K562 (cell line): ENCODE data around the gene SOX18. TPM values are rescaled to one million over a fixed set of nuclear protein-coding genes. Genes with fewer than 3 reads are reported as not detected.

ENCODE experiments used
- ATAC-seq: fragments of 200-7000 bp; cut with Tn5 transposase; 3 replicates; pipeline ENCODE4 v1.9.1; 2020; ENCODE audit warnings: moderate library complexity
- BruUV-seq: library from RNA; stranded (reverse); fragments of 400-500 nt; replicated peaks from 2 replicates; lab custom pipeline; 2021; lab: Mats Ljungman, UMichigan
- CTCF ChIA-PET: fragments of 300-600 bp; formaldehyde crosslinking; extraction: SDS; loops from one replicate; lab custom pipeline; 2021; ENCODE audit warnings: low intra/inter-chr PET ratio; lab: Yijun Ruan, JAX
- POLR2A ChIA-PET: fragments of 300-600, 350-650 bp; sonication (Branson Sonifier 250); formaldehyde crosslinking; extraction: SDS; loops from one replicate; lab custom pipeline; 2021; ENCODE audit warnings: antibody characterized with exemption, inconsistent platforms; lab: Yijun Ruan, JAX
- DNase-seq, 4 experiments: peaks; one replicate each; pipeline versions ENCODE4 v3.0.0 to v3.0.0-alpha.2; 2011 to 2018; ENCODE audit warnings: low spot score in 3 of 4, mixed read lengths in 3 of 4; ENCODE audit errors: extremely low read depth in 1 of 4
- FAIRE-seq: peaks from 2 replicates; lab custom pipeline; 2011; peaks lifted over from hg19 to GRCh38; lab: Jason Lieb, UNC
- H2AFZ ChIP-seq: 2 replicates; pipeline ENCODE4 v1.6.0; 2011; ENCODE audit warnings: low read depth, low read length, control low read depth, inconsistent platforms
- H3K27ac ChIP-seq: fragments of 200-600 bp; 3 replicates; pipeline ENCODE4 v1.8.0; 2011; ENCODE audit warnings: low read depth, mild to moderate bottlenecking, control low read depth, inconsistent platforms, low read length, moderate library complexity, mixed read lengths; ENCODE audit errors: extremely low read depth
- H3K27me3 ChIP-seq, 2 experiments: fragments of 300-600 bp in 1 of 2; 2 replicates in 1 of 2; 3 replicates in 1 of 2; pipeline versions ENCODE4 v1.6.0 to v1.8.0; 2011; ENCODE audit warnings: inconsistent platforms in 2 of 2, low read length in 2 of 2, mild to moderate bottlenecking in 1 of 2, mixed read lengths in 1 of 2, moderate library complexity in 1 of 2; ENCODE audit not compliant: control insufficient read depth in 2 of 2, insufficient read depth in 2 of 2
- H3K36me3 ChIP-seq: fragments of 300-600 bp; 3 replicates; pipeline ENCODE4 v1.8.0; 2011; ENCODE audit warnings: mild to moderate bottlenecking, low read length, inconsistent platforms; ENCODE audit not compliant: control insufficient read depth, insufficient read depth
- H3K4me1 ChIP-seq, 2 experiments: fragments of 200-600 bp in 1 of 2; replicated peaks in 1 of 2; 2 replicates in 1 of 2; 3 replicates in 1 of 2; pipeline versions ENCODE4 v1.5.1 to v1.8.0; 2011; ENCODE audit warnings: inconsistent platforms in 2 of 2, low read length in 2 of 2, mild to moderate bottlenecking in 1 of 2, mixed read lengths in 1 of 2, moderate library complexity in 1 of 2; ENCODE audit not compliant: control insufficient read depth in 2 of 2, insufficient read depth in 2 of 2
- H3K4me2 ChIP-seq: 2 replicates; pipeline ENCODE4 v1.6.1; 2011; ENCODE audit warnings: low read length, control low read depth, inconsistent platforms, mixed read lengths; ENCODE audit not compliant: insufficient read depth
- H3K4me3 ChIP-seq: fragments of 200-600 bp; sonication (generic), shearing (Covaris generic); 2 replicates; pipeline ENCODE4 v1.5.1; 2016; ENCODE audit warnings: control low read depth, inconsistent platforms
- H3K79me2 ChIP-seq: fragments of 200-600 bp; 3 replicates; pipeline ENCODE4 v1.8.0; 2011; ENCODE audit warnings: low read length, inconsistent platforms; ENCODE audit not compliant: control insufficient read depth, insufficient read depth
- H3K9ac ChIP-seq, 2 experiments: 2 replicates each; pipeline versions ENCODE4 v1.6.0 to v1.6.1; 2011; ENCODE audit warnings: low read depth in 2 of 2, low read length in 2 of 2, control low read depth in 1 of 2, inconsistent platforms in 1 of 2, mild to moderate bottlenecking in 1 of 2, mixed read lengths in 1 of 2; ENCODE audit not compliant: insufficient read depth in 1 of 2
- H3K9me1 ChIP-seq: one replicate; pipeline ENCODE4 v1.6.0; 2011; ENCODE audit warnings: inconsistent platforms, mild to moderate bottlenecking, low read length, moderate library complexity; ENCODE audit not compliant: control insufficient read depth, insufficient read depth
- H3K9me3 ChIP-seq: replicated peaks from 2 replicates; pipeline ENCODE4 v1.5.1; 2011; ENCODE audit warnings: low read depth, low read length, inconsistent platforms; ENCODE audit not compliant: control insufficient read depth, insufficient read depth
- H4K20me1 ChIP-seq: replicated peaks from 2 replicates; pipeline ENCODE4 v1.6.1; 2011; ENCODE audit warnings: low read length, inconsistent platforms, mixed read lengths; ENCODE audit not compliant: control insufficient read depth, insufficient read depth
- ATF1 ChIP-seq, 2 experiments: fragments of 450-650 bp in 1 of 2; IDR thresholded peaks; 2 replicates each; pipeline ENCODE4 v1.6.1; 2016; ENCODE audit warnings: missing compliant biosample characterization in 1 of 2, missing genetic modification characterization in 1 of 2
- ELF1 ChIP-seq: fragments of 200-800 bp; sonication (Bioruptor generic); IDR thresholded peaks from 2 replicates; pipeline ENCODE4 v1.6.1; 2016; ENCODE audit warnings: missing genetic modification characterization, missing compliant biosample characterization
- HDAC6 ChIP-seq: IDR thresholded peaks from 2 replicates; pipeline ENCODE4 v1.6.1; 2012; ENCODE audit warnings: low read depth, mild to moderate bottlenecking, control low read depth, inconsistent platforms, low read length, moderate library complexity
- SPI1 ChIP-seq: IDR thresholded peaks from 2 replicates; pipeline ENCODE4 v1.6.1; 2011; ENCODE audit warnings: low read depth, low read length, control low read depth, borderline replicate concordance
- ZNF253 ChIP-seq: fragments of 250-450 bp; sonication (Bioruptor Pico); conservative IDR thresholded peaks from 2 replicates; pipeline ENCODE4 v1.6.1; 2021; ENCODE audit warnings: mild to moderate bottlenecking
- WGBS: fragments of 100-300 bp; shearing (Covaris generic); methylation state at CpG from one replicate; pipeline ENCODE4 v1.1.6; 2016; ENCODE audit warnings: low coverage, mixed read lengths; ENCODE audit not compliant: insufficient coverage; ENCODE audit errors: missing lambda C conversion rate; 5-methylcytosine and 5-hydroxymethylcytosine counted together
- in situ Hi-C: fragments of 300-500 bp; cut with MboI; formaldehyde crosslinking; loops from 4 replicates; pipeline ENCODE4 v1.15.0; 2018; ENCODE audit warnings: inconsistent platforms, mixed read lengths
- intact Hi-C: fragments of 100-400 bp; cut with micrococcal nuclease; formaldehyde crosslinking; loops from 2 replicates; pipeline ENCODE4 v1.14.2; 2022
- polyA plus RNA-seq, 8 experiments: library from polyadenylated mRNA; depleted of rRNA in 4 of 8; stranded (reverse) in 5 of 8; unstranded in 3 of 8; fragments of >200 nt; fragmentation: Nextera tagmentation in 2 of 8; fragmentation: Illumina TruSeq in 1 of 8; extraction: Ambion mirVana in 2 of 8; extraction: Trizol in 1 of 8; gene quantifications; 2 replicates each; pipeline versions ENCODE4 v1.2.1 to v1.2.3, GENCODE V29; 2011 to 2014; ENCODE audit warnings: inconsistent platforms in 1 of 8, missing spikeins in 1 of 8
- total RNA-seq, 7 experiments: library from RNA; depleted of rRNA in 6 of 7; stranded (reverse); fragments of >200 nt in 6 of 7; fragmentation: Illumina TruSeq in 2 of 7; extraction: Trizol in 2 of 7; gene quantifications; 2 replicates each; pipeline versions ENCODE4 v1.2.1 to v1.2.3, GENCODE V29; 2011 to 2021; ENCODE audit warnings: low replicate concordance in 1 of 7
- TF ChIP-seq, protein P1 (sequence below): fragments of 450-650 bp; IDR thresholded peaks from 2 replicates; pipeline ENCODE4 v1.6.1; 2016

Gene SOX18
- total and polyA plus RNA-seq, 9 of the 15 experiments (the other 6 are each of a cell fraction or from before 2014, with no cell fraction given) = 0.15 to 19.8 (median 0.33) TPM

DNA sequence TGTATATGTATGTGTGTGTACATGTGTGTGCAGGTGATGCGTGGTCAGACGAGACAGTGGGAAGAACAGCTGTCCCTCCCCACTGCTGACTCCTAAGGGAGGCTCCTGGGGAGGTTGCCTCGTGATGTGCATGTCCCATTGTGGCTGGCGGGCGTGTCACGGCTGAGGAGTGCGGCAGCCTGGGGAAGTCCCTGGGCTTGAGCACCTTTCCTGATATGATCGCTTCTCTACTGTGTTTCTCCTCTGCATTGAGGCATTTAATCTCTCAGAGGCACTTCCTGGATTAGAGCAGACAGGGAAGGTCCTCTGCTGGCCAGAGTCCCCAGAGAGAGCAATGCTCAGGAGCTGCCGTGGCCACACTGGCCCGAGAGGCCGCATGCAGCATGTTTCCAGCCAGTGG is 46.5 kb upstream of the SOX18 start:
- TF ChIP-seq SPI1 = 0 out of 2 replicates have a peak, but pooled peaks have one; percentile 3
- peak; percentile 61 for TF ChIP-seq ELF1 (tag)
- no peak for TF ChIP-seq ZNF253
- Histone ChIP-seq H3K4me3 (no peak overlapping the region), H3K36me3 (no peaks in the 10 kb centered on the region), H3K27me3 (peaks cover 14 to 35% of the 10 kb centered on the region in 2 experiments; a peak in 4 of 5 replicates), H3K9me3 (no peaks in the 10 kb centered on the region), H3K9ac (no peak overlapping the region), H3K9me1 (no peaks in the 10 kb centered on the region), H3K4me2 (no peak overlapping the region), H3K79me2 (no peaks in the 10 kb centered on the region), H3K4me1 (peaks cover 0 to 27% of the 10 kb centered on the region in 2 experiments; a peak in 2 of 5 replicates), H4K20me1 (no peaks in the 10 kb centered on the region), H3K27ac (no peak overlapping the region), H2AFZ (no peak overlapping the region)
- intact Hi-C loops = no loop called here
- ATAC-seq (no peak; the same call in 1 of the 3 replicates), DNase-seq (no peak), FAIRE-seq (no peak)
- in situ Hi-C loops = no loop called here
- ChIA-PET POLR2A (interaction anchor here (0.9 kb wide), 1 partner anchor 140 kb away, joined by 3 read pairs; the partner anchor contains the start of gene UCKL1), CTCF (no interaction called here)
- no TSS peak for BruUV-seq
- 5% methylated on average over 9 of the region's 11 CpGs for WGBS

DNA sequence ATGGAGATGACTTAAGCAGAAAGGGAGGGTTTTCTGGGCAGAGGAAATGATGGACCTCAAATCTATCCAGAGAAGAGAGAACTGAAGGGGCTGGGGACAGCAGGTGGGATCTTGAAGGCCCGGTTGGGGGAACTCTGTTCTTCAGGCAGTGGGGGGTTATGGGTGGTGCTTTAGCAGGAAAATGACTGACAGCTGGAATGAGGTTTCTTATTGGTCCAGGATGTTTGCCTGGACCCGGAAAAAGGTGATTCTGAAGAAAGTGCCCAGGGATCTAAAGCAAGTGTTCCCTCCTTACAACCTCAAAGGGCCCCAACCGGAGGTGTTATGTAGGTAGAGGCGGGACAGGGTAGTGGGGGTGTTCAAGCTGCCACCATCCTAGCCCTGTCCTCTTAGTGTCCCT is 46.0 kb upstream of the SOX18 start:
- H3K27me3 ChIP-seq = peaks cover 11 to 30% of the 10 kb centered on the region in 2 experiments; a peak in 4 of 5 replicates
- TF ChIP-seq HDAC6 (no peak), ATF1 (CRISPR knock-in tag; IDR thresholded peaks at IDR 0.05) (no peak), ATF1 (tag; IDR thresholded peaks at IDR 0.05) (no peak)
- TF ChIP-seq, protein P1, sequence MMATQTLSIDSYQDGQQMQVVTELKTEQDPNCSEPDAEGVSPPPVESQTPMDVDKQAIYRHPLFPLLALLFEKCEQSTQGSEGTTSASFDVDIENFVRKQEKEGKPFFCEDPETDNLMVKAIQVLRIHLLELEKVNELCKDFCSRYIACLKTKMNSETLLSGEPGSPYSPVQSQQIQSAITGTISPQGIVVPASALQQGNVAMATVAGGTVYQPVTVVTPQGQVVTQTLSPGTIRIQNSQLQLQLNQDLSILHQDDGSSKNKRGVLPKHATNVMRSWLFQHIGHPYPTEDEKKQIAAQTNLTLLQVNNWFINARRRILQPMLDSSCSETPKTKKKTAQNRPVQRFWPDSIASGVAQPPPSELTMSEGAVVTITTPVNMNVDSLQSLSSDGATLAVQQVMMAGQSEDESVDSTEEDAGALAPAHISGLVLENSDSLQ = peak; percentile 76
- WGBS = 2% methylated on average over 4 of the region's 4 CpGs
- no TSS peak for BruUV-seq
- peaks cover 0 to 27% of the 10 kb centered on the region in 2 experiments; a peak in 2 of 5 replicates for H3K4me1 ChIP-seq
- H3K9me1 ChIP-seq = no peaks in the 10 kb centered on the region
- intact Hi-C loops (no loop called here), in situ Hi-C loops (no loop called here)
- ChIA-PET CTCF (no interaction called here), POLR2A (no interaction called here)
- no peak overlapping the region for H3K4me3 ChIP-seq
- no peaks in the 10 kb centered on the region for H3K36me3 ChIP-seq
- no peaks in the 10 kb centered on the region for H3K79me2 ChIP-seq
- FAIRE-seq (no peak), DNase-seq (no peak), ATAC-seq (no peak)
- H3K9ac ChIP-seq = no peak overlapping the region
- no peak overlapping the region for H3K27ac ChIP-seq
- H4K20me1 ChIP-seq = no peaks in the 10 kb centered on the region
- H3K9me3 ChIP-seq = no peaks in the 10 kb centered on the region
- H3K4me2 ChIP-seq = no peak overlapping the region
- no peak overlapping the region for H2AFZ ChIP-seq
